ENCODE data around the gene POGK. TPM values are rescaled to one million over a fixed set of nuclear protein-coding genes. Genes with fewer than 3 reads are reported as not detected.
A peak's percentile ranks its signal among the peaks of the same experiment; 100 is the strongest.

The POGK gene
- total and polyA plus RNA-seq, 9 of the 15 experiments (the other 6 are each of a cell fraction or from before 2014, with no cell fraction given) = 6.1 to 44.5 (median 24.3) TPM

- TF ChIP-seq TFAM (CRISPR knock-in tag; conservative IDR thresholded peaks at IDR 0.05) = no peak
- TF ChIP-seq POLR2A (conservative IDR thresholded peaks at IDR 0.05) = peak; percentile 84
- TF ChIP-seq LEF1 (IDR thresholded peaks at IDR 0.05) = peak; percentile 78; the same call in 1 of the 2 replicates
- TF ChIP-seq U2AF2 (optimal IDR thresholded peaks at IDR 0.05; ENCODE audit: low read depth, low read length) = no peak
- TF ChIP-seq E2F6 (IDR thresholded peaks at IDR 0.05; ENCODE audit: borderline replicate concordance in 1 of 2, extremely low read depth in 1 of 2, insufficient read depth in 1 of 2, insufficient read length in 1 of 2, low read depth in 1 of 2, low read length in 1 of 2, poor library complexity in 1 of 2, severe bottlenecking in 1 of 2) = peak; percentile 86 to 96
- TF ChIP-seq ZNF274 (IDR thresholded peaks at IDR 0.05; ENCODE audit: borderline replicate concordance, low read depth, low read length) = no peak
- TF ChIP-seq FOXO4 (CRISPR knock-in tag; IDR thresholded peaks at IDR 0.05) = no peak
- peak; percentile 42 for TF ChIP-seq PCBP1 (IDR thresholded peaks at IDR 0.05; ENCODE audit: low read depth, low read length, poor library complexity, severe bottlenecking)
- peak; percentile 100 for TF ChIP-seq TFE3 (CRISPR knock-in tag; IDR thresholded peaks at IDR 0.05)
- TF ChIP-seq NFATC3 (IDR thresholded peaks at IDR 0.05) = no peak
- TF ChIP-seq NR2C2 (CRISPR knock-in tag; IDR thresholded peaks at IDR 0.05) = peak; percentile 64; the same call in 1 of the 2 replicates
- TF ChIP-seq NR2C2 (tag; IDR thresholded peaks at IDR 0.05) = peak; percentile 74; the same call in 1 of the 2 replicates
- TF ChIP-seq ATF1 (CRISPR knock-in tag; IDR thresholded peaks at IDR 0.05) = peak; percentile 36; the same call in 1 of the 2 replicates
- peak; percentile 91 for TF ChIP-seq ATF1 (tag; IDR thresholded peaks at IDR 0.05)
- peak; percentile 14 to 37; a peak in 1 of 4 replicates for TF ChIP-seq ZMIZ1 (IDR thresholded peaks at IDR 0.05; ENCODE audit: low read depth in 2 of 2, low read length in 2 of 2)
- TF ChIP-seq CHD1 (IDR thresholded peaks at IDR 0.05; ENCODE audit: low read length) = peak; percentile 38
- peak; percentile 89 for TF ChIP-seq TAF7 (tag; IDR thresholded peaks at IDR 0.05)
Measured at GRCh38 chr1:166875734-166876539, 36.7 kb downstream of the POGK start, which contains the start of gene TADA1 (continued).
